ENCODE measurements around the gene RPS15.

The RPS15 gene

GRCh38 chr19:1446713-1447481 is 8.7 kb downstream of the RPS15 start:
- Histone ChIP-seq H3K27ac (ENCODE audit: low read length) (no peak overlapping the region), H3K4me1 (ENCODE audit: low read length) (peaks cover 17% of the 10 kb centered on the region), H2AFZ (ENCODE audit: low read depth, low read length) (no peak overlapping the region), H3K79me2 (ENCODE audit: low read length) (peaks cover 4% of the 10 kb centered on the region; the same call in 1 of the 2 replicates), H3K27me3 (ENCODE audit: low read depth, low read length) (no peaks in the 10 kb centered on the region), H4K20me1 (ENCODE audit: insufficient read depth, low read length) (peaks cover 10% of the 10 kb centered on the region), H3K9me3 (ENCODE audit: insufficient read depth, low read length) (no peaks in the 10 kb centered on the region), H3K36me3 (replicated peaks; ENCODE audit: low read depth, low read length) (peaks cover 13% of the 10 kb centered on the region), H3K4me2 (ENCODE audit: low read length) (no peak overlapping the region), H3K9ac (ENCODE audit: low read length) (no peak overlapping the region), H3K4me3 (ENCODE audit: low read length) (no peak overlapping the region)
- no peak for TF ChIP-seq EZH2phosphoT487 (IDR thresholded peaks at IDR 0.05; ENCODE audit: low read depth)
- TF ChIP-seq, protein P1, sequence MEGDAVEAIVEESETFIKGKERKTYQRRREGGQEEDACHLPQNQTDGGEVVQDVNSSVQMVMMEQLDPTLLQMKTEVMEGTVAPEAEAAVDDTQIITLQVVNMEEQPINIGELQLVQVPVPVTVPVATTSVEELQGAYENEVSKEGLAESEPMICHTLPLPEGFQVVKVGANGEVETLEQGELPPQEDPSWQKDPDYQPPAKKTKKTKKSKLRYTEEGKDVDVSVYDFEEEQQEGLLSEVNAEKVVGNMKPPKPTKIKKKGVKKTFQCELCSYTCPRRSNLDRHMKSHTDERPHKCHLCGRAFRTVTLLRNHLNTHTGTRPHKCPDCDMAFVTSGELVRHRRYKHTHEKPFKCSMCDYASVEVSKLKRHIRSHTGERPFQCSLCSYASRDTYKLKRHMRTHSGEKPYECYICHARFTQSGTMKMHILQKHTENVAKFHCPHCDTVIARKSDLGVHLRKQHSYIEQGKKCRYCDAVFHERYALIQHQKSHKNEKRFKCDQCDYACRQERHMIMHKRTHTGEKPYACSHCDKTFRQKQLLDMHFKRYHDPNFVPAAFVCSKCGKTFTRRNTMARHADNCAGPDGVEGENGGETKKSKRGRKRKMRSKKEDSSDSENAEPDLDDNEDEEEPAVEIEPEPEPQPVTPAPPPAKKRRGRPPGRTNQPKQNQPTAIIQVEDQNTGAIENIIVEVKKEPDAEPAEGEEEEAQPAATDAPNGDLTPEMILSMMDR (IDR thresholded peaks at IDR 0.05; ENCODE audit: low read depth, low read length), result no peak

- H3K9ac ChIP-seq (ENCODE audit: low read length), result no peak overlapping the region
- no peaks in the 10 kb centered on the region for H3K9me3 ChIP-seq (ENCODE audit: insufficient read depth, low read length)
- H3K36me3 ChIP-seq (replicated peaks; ENCODE audit: low read depth, low read length), result peaks cover 6% of the 10 kb centered on the region
- H3K4me2 ChIP-seq (ENCODE audit: low read length), result no peak overlapping the region
- H3K79me2 ChIP-seq (ENCODE audit: low read length), result no peaks in the 10 kb centered on the region
- H3K27ac ChIP-seq (ENCODE audit: low read length), result no peak overlapping the region
- H3K4me3 ChIP-seq (ENCODE audit: low read length), result no peak overlapping the region
- no peaks in the 10 kb centered on the region for H3K27me3 ChIP-seq (ENCODE audit: low read depth, low read length)
- H2AFZ ChIP-seq (ENCODE audit: low read depth, low read length), result no peak overlapping the region
- peaks cover 4% of the 10 kb centered on the region for H4K20me1 ChIP-seq (ENCODE audit: insufficient read depth, low read length)
- peaks cover 17% of the 10 kb centered on the region for H3K4me1 ChIP-seq (ENCODE audit: low read length)
- TF ChIP-seq EZH2phosphoT487 (IDR thresholded peaks at IDR 0.05; ENCODE audit: low read depth), result no peak
- TF ChIP-seq, protein P1 (IDR thresholded peaks at IDR 0.05; ENCODE audit: low read depth, low read length), result no peak
Observed at GRCh38 chr19:1447504-1447903, 9.3 kb downstream of the RPS15 start.

- Histone ChIP-seq H3K9me3 (ENCODE audit: insufficient read depth, low read length) (no peaks in the 10 kb centered on the region), H4K20me1 (ENCODE audit: insufficient read depth, low read length) (no peaks in the 10 kb centered on the region; the same call in 1 of the 2 replicates), H3K27ac (ENCODE audit: low read length) (no peak overlapping the region), H3K9ac (ENCODE audit: low read length) (no peak overlapping the region), H3K79me2 (ENCODE audit: low read length) (no peaks in the 10 kb centered on the region), H3K36me3 (replicated peaks; ENCODE audit: low read depth, low read length) (peaks cover 3% of the 10 kb centered on the region), H2AFZ (ENCODE audit: low read depth, low read length) (no peak overlapping the region), H3K4me2 (ENCODE audit: low read length) (no peak overlapping the region), H3K27me3 (ENCODE audit: low read depth, low read length) (no peaks in the 10 kb centered on the region), H3K4me1 (ENCODE audit: low read length) (peaks cover 17% of the 10 kb centered on the region), H3K4me3 (ENCODE audit: low read length) (no peak overlapping the region)
- TF ChIP-seq, protein P1 (IDR thresholded peaks at IDR 0.05; ENCODE audit: low read depth, low read length), result no peak
- no peak for TF ChIP-seq EZH2phosphoT487 (IDR thresholded peaks at IDR 0.05; ENCODE audit: low read depth)
Observed at GRCh38 chr19:1447944-1448343, 9.7 kb downstream of the RPS15 start.

DNA sequence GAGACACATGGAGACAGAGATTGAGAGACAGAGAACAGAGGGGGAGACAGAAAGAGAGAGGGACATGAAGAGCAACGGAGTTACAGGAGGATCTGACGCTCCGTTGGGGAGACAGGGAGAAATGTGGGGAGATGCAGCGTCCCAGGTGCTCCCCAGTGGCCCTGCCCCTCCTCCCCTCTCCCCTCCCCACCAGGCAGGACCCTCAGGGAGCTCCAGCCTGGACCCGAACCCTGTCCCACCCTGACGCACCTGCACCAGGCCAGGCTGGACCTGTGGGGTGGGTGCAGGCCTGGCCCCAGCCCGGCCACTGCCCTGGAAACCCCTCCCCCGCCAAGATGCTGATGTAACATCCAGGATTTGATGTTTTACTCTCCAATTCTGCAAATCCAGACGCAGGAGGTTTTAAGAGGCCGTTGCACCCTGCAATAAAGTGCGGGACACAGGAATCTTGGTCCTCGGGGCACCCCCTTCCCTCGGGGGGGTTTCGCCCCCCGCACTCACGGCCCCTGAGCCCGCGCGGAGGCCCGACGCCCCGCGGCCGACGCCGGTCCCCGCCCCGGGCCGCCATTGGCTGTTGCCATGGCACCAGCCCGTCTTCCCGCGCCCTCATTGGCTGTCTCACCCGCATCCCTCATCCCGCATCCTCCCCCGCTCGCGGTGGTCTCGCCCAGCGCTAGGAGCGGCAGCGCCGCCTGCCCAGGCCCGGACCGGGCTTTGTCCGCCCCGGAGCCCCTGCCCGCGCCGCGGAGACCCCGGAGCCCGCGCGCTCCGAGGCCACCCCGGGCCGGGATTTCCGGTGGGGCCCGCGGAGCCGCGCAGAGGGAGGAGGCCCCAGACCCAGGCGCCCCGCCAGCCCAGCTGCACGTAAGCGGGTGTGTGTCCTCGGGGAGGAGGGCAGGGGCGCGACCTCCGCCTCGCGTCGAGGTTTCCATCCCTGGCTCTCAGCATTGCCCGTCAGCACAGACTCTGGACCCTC is 11.6 kb downstream of the RPS15 start, which contains the start of gene APC2:
Gene APC2 (plus strand): TSS at position 655 of the 976 bp plus-strand sequence. CDS start 2,881 bp downstream, outside the sequence.
- H3K27ac ChIP-seq (ENCODE audit: low read length), result no peak within 1 kb of the TSS
- H3K4me1 ChIP-seq (ENCODE audit: low read length), result peaks cover 1% of the 10 kb centered on the region; the same call in 1 of the 2 replicates
- H3K27me3 ChIP-seq (ENCODE audit: low read depth, low read length), result no peaks in the 10 kb centered on the region
- no peak within 1 kb of the TSS for H3K4me2 ChIP-seq (ENCODE audit: low read length)
- H3K4me3 ChIP-seq (ENCODE audit: low read length), result no peak within 1 kb of the TSS
- H3K9me3 ChIP-seq (ENCODE audit: insufficient read depth, low read length), result no peaks in the 10 kb centered on the region
- H2AFZ ChIP-seq (ENCODE audit: low read depth, low read length), result no peak within 1 kb of the TSS
- no peaks in the 10 kb centered on the region for H3K36me3 ChIP-seq (replicated peaks; ENCODE audit: low read depth, low read length)
- no peaks in the 10 kb centered on the region for H3K79me2 ChIP-seq (ENCODE audit: low read length)
- H3K9ac ChIP-seq (ENCODE audit: low read length), result no peak within 1 kb of the TSS
- TF ChIP-seq EZH2phosphoT487 (IDR thresholded peaks at IDR 0.05; ENCODE audit: low read depth), result no peak
- TF ChIP-seq, protein P1 (IDR thresholded peaks at IDR 0.05; ENCODE audit: low read depth, low read length), result no peak
- H4K20me1 ChIP-seq (ENCODE audit: insufficient read depth, low read length), result no peaks in the 10 kb centered on the region
